ENCODE measurements around the gene FAM193B. TPM values are rescaled to one million over a fixed set of nuclear protein-coding genes. Genes with fewer than 3 reads are reported as not detected.

Gene FAM193B
- total and polyA plus RNA-seq, 4 donors = 14.3 to 31.8 (median 15.8) TPM

DNA sequence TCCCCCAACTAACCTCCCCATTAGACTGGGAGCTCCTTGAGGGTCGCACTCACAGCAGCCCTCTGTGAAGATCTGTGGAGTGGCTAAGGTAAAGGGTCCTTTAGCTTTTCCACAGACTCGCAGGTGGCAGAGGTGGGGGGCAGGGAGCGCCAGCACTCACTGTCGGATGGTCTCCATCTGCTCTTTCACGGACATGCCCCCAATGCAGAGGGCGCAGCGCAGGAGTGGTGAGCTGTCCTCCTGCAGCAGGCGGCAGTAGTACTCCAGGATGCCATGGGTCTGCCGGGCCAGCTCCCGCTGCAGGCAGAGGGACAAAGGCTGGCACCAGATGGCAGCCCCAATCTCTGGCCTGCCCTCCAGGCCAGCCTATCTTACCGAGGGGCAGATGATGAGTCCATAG lies 39.8 kb downstream of the FAM193B start:
- H3K36me3 ChIP-seq (ENCODE audit: control insufficient read depth in 4 of 4, insufficient read depth in 3 of 4, low read depth in 1 of 4, low read length in 3 of 4) = peaks cover 12 to 49% (median 16%) of the 10 kb centered on the region in 4 donors
- H3K4me3 ChIP-seq (ENCODE audit: low read depth in 1 of 3, low read length in 3 of 3) = no peak overlapping the region
- no peak overlapping the region for H3K27ac ChIP-seq (ENCODE audit: low read depth in 1 of 2, low read length in 2 of 2)
- 98% methylated on average over 11 of the region's 11 CpGs for WGBS
- no peak for TF ChIP-seq EGR1 (IDR thresholded peaks at IDR 0.05; ENCODE audit: low read depth in 2 of 2)
- TF ChIP-seq, protein P1, sequence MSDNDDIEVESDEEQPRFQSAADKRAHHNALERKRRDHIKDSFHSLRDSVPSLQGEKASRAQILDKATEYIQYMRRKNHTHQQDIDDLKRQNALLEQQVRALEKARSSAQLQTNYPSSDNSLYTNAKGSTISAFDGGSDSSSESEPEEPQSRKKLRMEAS (IDR thresholded peaks at IDR 0.05) = no peak
- no peak for TF ChIP-seq YY1 (IDR thresholded peaks at IDR 0.05)
- no peak for TF ChIP-seq TAF1 (conservative IDR thresholded peaks at IDR 0.05)
- no peak for TF ChIP-seq SP1 (IDR thresholded peaks at IDR 0.05)
- H3K4me1 ChIP-seq (ENCODE audit: control insufficient read depth in 4 of 4, insufficient read depth in 4 of 4, low read length in 3 of 4) = peaks cover 6 to 46% (median 18%) of the 10 kb centered on the region in 4 donors
- no peak for DNase-seq (ENCODE audit: low spot score)
- no peak overlapping the region for H3K9ac ChIP-seq (ENCODE audit: low read depth in 1 of 2, low read length in 2 of 2)
- no peaks in the 10 kb centered on the region for H3K9me3 ChIP-seq (ENCODE audit: control insufficient read depth in 4 of 4, low read length in 3 of 4)
- H3K27me3 ChIP-seq (ENCODE audit: control insufficient read depth in 4 of 4, insufficient read depth in 4 of 4, low read length in 3 of 4) = no peaks in the 10 kb centered on the region

DNA sequence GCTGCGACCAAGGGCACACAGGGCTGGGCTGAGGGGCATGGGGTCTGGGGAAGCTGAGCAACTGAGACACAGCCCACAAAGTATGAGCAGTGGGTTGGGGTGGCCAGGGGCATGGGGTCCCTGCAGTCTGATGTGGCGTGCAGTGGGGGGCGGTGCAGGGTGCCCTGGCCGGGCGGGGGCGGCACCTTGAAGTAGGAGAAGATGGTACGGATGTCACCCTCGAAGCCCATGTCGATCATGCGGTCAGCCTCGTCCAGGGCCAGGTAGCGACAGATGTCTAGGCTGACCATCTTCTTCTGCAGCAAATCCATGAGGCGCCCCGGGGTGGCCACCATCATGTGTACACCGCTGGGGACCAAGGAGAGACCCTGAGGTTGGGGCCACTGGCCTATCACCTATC lies 40.9 kb downstream of the FAM193B start:
- Histone ChIP-seq H3K27ac (ENCODE audit: low read depth in 1 of 2, low read length in 2 of 2) (no peak overlapping the region), H3K4me3 (ENCODE audit: low read depth in 1 of 3, low read length in 3 of 3) (no peak overlapping the region), H3K36me3 (ENCODE audit: control insufficient read depth in 4 of 4, insufficient read depth in 3 of 4, low read depth in 1 of 4, low read length in 3 of 4) (peaks cover 12 to 49% (median 14%) of the 10 kb centered on the region in 4 donors), H3K4me1 (ENCODE audit: control insufficient read depth in 4 of 4, insufficient read depth in 4 of 4, low read length in 3 of 4) (peaks cover 6 to 38% (median 16%) of the 10 kb centered on the region in 4 donors), H3K27me3 (ENCODE audit: control insufficient read depth in 4 of 4, insufficient read depth in 4 of 4, low read length in 3 of 4) (no peaks in the 10 kb centered on the region), H3K9me3 (ENCODE audit: control insufficient read depth in 4 of 4, low read length in 3 of 4) (no peaks in the 10 kb centered on the region), H3K9ac (ENCODE audit: low read depth in 1 of 2, low read length in 2 of 2) (no peak overlapping the region)
- TF ChIP-seq EGR1 (IDR thresholded peaks at IDR 0.05; ENCODE audit: low read depth in 2 of 2) = no peak
- no peak for TF ChIP-seq HNF4A (conservative IDR thresholded peaks at IDR 0.05)
- no peak for TF ChIP-seq SP1 (IDR thresholded peaks at IDR 0.05)
- TF ChIP-seq, protein P1 (IDR thresholded peaks at IDR 0.05) = no peak
- no peak for TF ChIP-seq YY1 (IDR thresholded peaks at IDR 0.05)
- no peak for TF ChIP-seq FOXA2 (IDR thresholded peaks at IDR 0.05)
- 97% methylated on average over 15 of the region's 15 CpGs for whole genome bisulfite sequencing
- DNase-seq (ENCODE audit: low spot score) = no peak

DNA sequence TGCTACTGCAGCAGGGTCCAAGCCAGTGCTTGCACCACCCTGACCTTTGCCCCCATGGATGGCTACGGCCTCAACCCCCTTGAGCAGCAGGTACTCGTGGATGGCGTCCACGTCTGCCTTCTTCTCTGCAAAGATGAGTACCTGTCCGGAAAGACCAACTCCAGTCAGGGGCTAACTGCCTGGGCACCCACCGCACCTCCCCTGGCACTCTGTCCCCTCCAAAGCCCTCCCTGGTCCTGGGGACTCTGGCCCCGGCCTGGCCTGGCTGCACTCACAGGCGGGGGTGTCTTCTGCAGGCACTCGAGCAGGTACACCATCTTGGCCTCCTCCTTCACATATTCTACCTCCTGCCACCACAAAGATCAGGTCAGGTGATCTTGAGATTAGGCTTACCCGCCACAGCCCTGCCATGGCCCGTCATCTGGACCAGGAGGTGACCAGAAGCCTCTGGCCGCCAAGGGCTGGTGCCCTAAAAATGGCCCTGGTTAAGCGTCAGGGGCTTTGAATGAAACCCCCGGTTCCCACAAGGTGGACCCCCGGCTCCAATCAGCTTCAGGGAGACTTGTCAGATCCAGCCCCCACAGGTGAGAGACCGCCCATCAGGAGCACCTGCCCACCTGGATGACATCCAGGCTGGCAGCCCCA lies 41.5 kb downstream of the FAM193B start:
- H3K27ac ChIP-seq (ENCODE audit: low read depth in 1 of 2, low read length in 2 of 2) = no peak overlapping the region
- H3K36me3 ChIP-seq (ENCODE audit: control insufficient read depth in 4 of 4, insufficient read depth in 3 of 4, low read depth in 1 of 4, low read length in 3 of 4) = peaks cover 12 to 49% (median 14%) of the 10 kb centered on the region in 4 donors
- H3K27me3 ChIP-seq (ENCODE audit: control insufficient read depth in 4 of 4, insufficient read depth in 4 of 4, low read length in 3 of 4) = no peaks in the 10 kb centered on the region
- WGBS = 87% methylated on average over 16 of the region's 16 CpGs
- DNase-seq (ENCODE audit: low spot score) = no peak
- peak in 1 of 2 donors; percentile 22 for TF ChIP-seq HNF4A (conservative IDR thresholded peaks at IDR 0.05)
- TF ChIP-seq, protein P2, sequence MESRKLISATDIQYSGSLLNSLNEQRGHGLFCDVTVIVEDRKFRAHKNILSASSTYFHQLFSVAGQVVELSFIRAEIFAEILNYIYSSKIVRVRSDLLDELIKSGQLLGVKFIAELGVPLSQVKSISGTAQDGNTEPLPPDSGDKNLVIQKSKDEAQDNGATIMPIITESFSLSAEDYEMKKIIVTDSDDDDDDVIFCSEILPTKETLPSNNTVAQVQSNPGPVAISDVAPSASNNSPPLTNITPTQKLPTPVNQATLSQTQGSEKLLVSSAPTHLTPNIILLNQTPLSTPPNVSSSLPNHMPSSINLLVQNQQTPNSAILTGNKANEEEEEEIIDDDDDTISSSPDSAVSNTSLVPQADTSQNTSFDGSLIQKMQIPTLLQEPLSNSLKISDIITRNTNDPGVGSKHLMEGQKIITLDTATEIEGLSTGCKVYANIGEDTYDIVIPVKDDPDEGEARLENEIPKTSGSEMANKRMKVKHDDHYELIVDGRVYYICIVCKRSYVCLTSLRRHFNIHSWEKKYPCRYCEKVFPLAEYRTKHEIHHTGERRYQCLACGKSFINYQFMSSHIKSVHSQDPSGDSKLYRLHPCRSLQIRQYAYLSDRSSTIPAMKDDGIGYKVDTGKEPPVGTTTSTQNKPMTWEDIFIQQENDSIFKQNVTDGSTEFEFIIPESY (IDR thresholded peaks at IDR 0.05) = no peak
- H3K4me3 ChIP-seq (ENCODE audit: low read depth in 1 of 3, low read length in 3 of 3) = no peak overlapping the region
- H3K9me3 ChIP-seq (ENCODE audit: control insufficient read depth in 4 of 4, low read length in 3 of 4) = no peaks in the 10 kb centered on the region
- H3K9ac ChIP-seq (ENCODE audit: low read depth in 1 of 2, low read length in 2 of 2) = no peak overlapping the region
- H3K4me1 ChIP-seq (ENCODE audit: control insufficient read depth in 4 of 4, insufficient read depth in 4 of 4, low read length in 3 of 4) = peaks cover 6 to 38% (median 16%) of the 10 kb centered on the region in 4 donors
